Prostate gland (tissue), 2 donors: ENCODE data around the gene CCT2.

Source experiments
- POLR2A ChIP-seq: fragments of 450-650 bp; IDR thresholded peaks from one replicate; pipeline ENCODE4 v1.6.1; 2016; ENCODE audit warnings: antibody characterized with exemption, mild to moderate bottlenecking
- POLR2AphosphoS5 ChIP-seq: sonication (generic); formaldehyde crosslinking; IDR thresholded peaks from one replicate; pipeline ENCODE4 v1.6.1; 2017; ENCODE audit warnings: antibody characterized with exemption
- TF ChIP-seq, protein P1 (sequence below), 4 experiments: fragments of 200-600 bp in 2 of 4; fragments of 450-650 bp in 2 of 4; sonication (generic) in 2 of 4; IDR thresholded peaks; 1 replicate in 3 of 4; 2 replicates in 1 of 4; pipeline ENCODE4 v1.5.1; 2016 to 2019; ENCODE audit warnings: antibody characterized with exemption in 4 of 4, mild to moderate bottlenecking in 2 of 4, moderate library complexity in 2 of 4

DNA sequence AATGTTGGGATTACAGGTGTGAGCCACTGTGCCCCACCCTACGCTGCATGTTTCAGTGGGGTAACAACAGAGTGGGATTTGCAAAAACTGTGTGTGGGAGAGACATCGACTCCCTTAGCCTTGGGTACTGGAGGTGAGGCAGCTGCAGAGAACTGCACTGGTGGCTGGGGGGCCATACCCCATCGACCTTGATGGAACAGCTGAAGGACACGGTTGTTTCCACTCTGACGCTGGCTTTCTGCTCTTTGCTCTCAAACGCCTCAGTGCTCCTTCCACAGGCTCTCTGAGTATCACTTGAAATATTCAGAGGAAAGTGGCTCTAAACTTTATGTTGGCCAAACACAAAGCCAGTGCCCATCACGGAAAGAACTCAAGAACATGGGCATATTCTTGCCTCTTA is 56.3 kb downstream of the CCT2 start:
- TF ChIP-seq, protein P1, sequence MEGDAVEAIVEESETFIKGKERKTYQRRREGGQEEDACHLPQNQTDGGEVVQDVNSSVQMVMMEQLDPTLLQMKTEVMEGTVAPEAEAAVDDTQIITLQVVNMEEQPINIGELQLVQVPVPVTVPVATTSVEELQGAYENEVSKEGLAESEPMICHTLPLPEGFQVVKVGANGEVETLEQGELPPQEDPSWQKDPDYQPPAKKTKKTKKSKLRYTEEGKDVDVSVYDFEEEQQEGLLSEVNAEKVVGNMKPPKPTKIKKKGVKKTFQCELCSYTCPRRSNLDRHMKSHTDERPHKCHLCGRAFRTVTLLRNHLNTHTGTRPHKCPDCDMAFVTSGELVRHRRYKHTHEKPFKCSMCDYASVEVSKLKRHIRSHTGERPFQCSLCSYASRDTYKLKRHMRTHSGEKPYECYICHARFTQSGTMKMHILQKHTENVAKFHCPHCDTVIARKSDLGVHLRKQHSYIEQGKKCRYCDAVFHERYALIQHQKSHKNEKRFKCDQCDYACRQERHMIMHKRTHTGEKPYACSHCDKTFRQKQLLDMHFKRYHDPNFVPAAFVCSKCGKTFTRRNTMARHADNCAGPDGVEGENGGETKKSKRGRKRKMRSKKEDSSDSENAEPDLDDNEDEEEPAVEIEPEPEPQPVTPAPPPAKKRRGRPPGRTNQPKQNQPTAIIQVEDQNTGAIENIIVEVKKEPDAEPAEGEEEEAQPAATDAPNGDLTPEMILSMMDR (IDR thresholded peaks at IDR 0.05) = no peak
- TF ChIP-seq POLR2A (no peak), POLR2AphosphoS5 (no peak)
